IMR-90 (cell line): ENCODE results near the gene LRIG1. TPM values are rescaled to one million over a fixed set of nuclear protein-coding genes. Genes with fewer than 3 reads are reported as not detected.

ENCODE experiments used
- ATAC-seq: fragments of 200-7000 bp; cut with Tn5 transposase; 2 replicates; pipeline ENCODE4 v1.9.1; 2020; ENCODE audit warnings: low read depth, mild to moderate bottlenecking, moderate library complexity
- BruUV-seq: library from RNA; stranded (reverse); fragments of 400-500 nt; replicated peaks from 2 replicates; lab custom pipeline; 2021; lab: Mats Ljungman, UMichigan
- CTCF ChIA-PET: fragments of 300-600 bp; formaldehyde crosslinking; extraction: SDS; loops from one replicate; lab custom pipeline; 2021; ENCODE audit warnings: antibody characterized with exemption; lab: Yijun Ruan, JAX
- POLR2A ChIA-PET: fragments of 300-600 bp; sonication (Branson Sonifier 250); formaldehyde crosslinking; loops from one replicate; lab custom pipeline; 2022; ENCODE audit warnings: antibody characterized with exemption; ENCODE audit not compliant: unreplicated experiment; lab: Charles Lee
- DNase-seq: peaks from one replicate; pipeline ENCODE4 v3.0.0; 2013
- H2AFZ ChIP-seq: replicated peaks from 2 replicates; pipeline ENCODE3; 2013; ENCODE audit warnings: low read length, mild to moderate bottlenecking; ENCODE audit not compliant: poor library complexity
- H2AK5ac ChIP-seq: 2 replicates; pipeline ENCODE4 v1.6.1; 2013; ENCODE audit warnings: low read depth, low read length, inconsistent platforms
- H2AK9ac ChIP-seq: replicated peaks from 2 replicates; pipeline ENCODE3; 2013; ENCODE audit warnings: mild to moderate bottlenecking, low read depth, low read length, moderate library complexity; ENCODE audit not compliant: poor library complexity
- H2BK120ac ChIP-seq: 2 replicates; pipeline ENCODE4 v1.6.1; 2013; ENCODE audit warnings: low read depth, low read length, inconsistent platforms
- H2BK15ac ChIP-seq: 3 replicates; pipeline ENCODE4 v1.6.1; 2013; ENCODE audit warnings: low read depth, low read length, inconsistent platforms
- H2BK20ac ChIP-seq: 2 replicates; pipeline ENCODE4 v1.6.1; 2013; ENCODE audit warnings: low read depth, mild to moderate bottlenecking, inconsistent platforms, low read length, moderate library complexity
- H2BK5ac ChIP-seq: 2 replicates; pipeline ENCODE4 v1.6.1; 2013; ENCODE audit warnings: mild to moderate bottlenecking, low read depth, low read length, inconsistent platforms; ENCODE audit not compliant: poor library complexity, severe bottlenecking
- H3K14ac ChIP-seq: replicated peaks from 2 replicates; pipeline ENCODE4 v1.6.1; 2013; ENCODE audit warnings: low read depth, low read length, inconsistent platforms
- H3K18ac ChIP-seq: 2 replicates; pipeline ENCODE4 v1.6.1; 2013; ENCODE audit warnings: low read depth, low read length, control low read depth
- H3K23ac ChIP-seq: 2 replicates; pipeline ENCODE4 v1.6.1; 2013; ENCODE audit warnings: low read depth, low read length, inconsistent platforms
- H3K27ac ChIP-seq: 2 replicates; pipeline ENCODE4 v1.5.1; 2013; ENCODE audit warnings: mild to moderate bottlenecking, control low read depth, low read length; ENCODE audit not compliant: insufficient read depth
- H3K27me3 ChIP-seq: 2 replicates; pipeline ENCODE4 v1.6.1; 2013; ENCODE audit warnings: low read length; ENCODE audit not compliant: control insufficient read depth, insufficient read depth
- H3K36me3 ChIP-seq: 2 replicates; pipeline ENCODE4 v1.6.1; 2013; ENCODE audit warnings: low read length, mixed read lengths; ENCODE audit not compliant: control insufficient read depth, insufficient read depth
- H3K4ac ChIP-seq: 2 replicates; pipeline ENCODE4 v1.6.1; 2013; ENCODE audit warnings: low read depth, low read length, inconsistent platforms
- H3K4me1 ChIP-seq: 2 replicates; pipeline ENCODE4 v1.6.1; 2013; ENCODE audit warnings: low read length, mixed read lengths; ENCODE audit not compliant: control insufficient read depth, insufficient read depth
- H3K4me2 ChIP-seq: 2 replicates; pipeline ENCODE4 v1.6.1; 2013; ENCODE audit warnings: low read depth, mild to moderate bottlenecking, control low read depth, low read length, moderate library complexity
- H3K4me3 ChIP-seq: 2 replicates; pipeline ENCODE4 v1.5.1; 2013; ENCODE audit warnings: low read depth, mild to moderate bottlenecking, control low read depth, low read length, moderate library complexity; ENCODE audit not compliant: insufficient read depth
- H3K56ac ChIP-seq: 2 replicates; pipeline ENCODE4 v1.6.1; 2013; ENCODE audit warnings: low read length, inconsistent platforms; ENCODE audit not compliant: insufficient read depth; ENCODE audit errors: extremely low read depth
- H3K79me1 ChIP-seq, 2 experiments: 2 replicates each; pipeline ENCODE4 v1.6.1; 2013; ENCODE audit warnings: low read length in 2 of 2, inconsistent platforms in 1 of 2, low read depth in 1 of 2
- H3K9ac ChIP-seq: 2 replicates; pipeline ENCODE4 v1.6.1; 2013; ENCODE audit warnings: low read depth, low read length, control low read depth
- H3K9me1 ChIP-seq: 2 replicates; pipeline ENCODE4 v1.6.1; 2013; ENCODE audit warnings: low read length, inconsistent platforms; ENCODE audit not compliant: insufficient read depth
- H3K9me3 ChIP-seq: 2 replicates; pipeline ENCODE4 v1.6.1; 2013; ENCODE audit warnings: low read length; ENCODE audit not compliant: control insufficient read depth, insufficient read depth
- H4K20me1 ChIP-seq: 2 replicates; pipeline ENCODE4 v1.6.1; 2013; ENCODE audit warnings: low read length, inconsistent platforms; ENCODE audit not compliant: insufficient read depth
- H4K5ac ChIP-seq: 2 replicates; pipeline ENCODE4 v1.6.1; 2013; ENCODE audit warnings: mild to moderate bottlenecking, low read depth, low read length, control low read depth
- H4K8ac ChIP-seq, 2 experiments: 2 replicates each; pipeline ENCODE4 v1.6.1; 2013; ENCODE audit warnings: low read depth in 2 of 2, low read length in 2 of 2, control low read depth in 1 of 2, inconsistent platforms in 1 of 2
- H4K91ac ChIP-seq: 2 replicates; pipeline ENCODE4 v1.6.1; 2013; ENCODE audit warnings: low read depth, low read length, inconsistent platforms; ENCODE audit not compliant: insufficient read depth
- BHLHE40 ChIP-seq: fragments of 150-350 bp; IDR thresholded peaks from 2 replicates; pipeline ENCODE4 v1.6.1; 2016; ENCODE audit warnings: mild to moderate bottlenecking, low read depth, low read length
- CEBPB ChIP-seq: IDR thresholded peaks from 2 replicates; pipeline ENCODE4 v1.6.1; 2012; ENCODE audit warnings: low read depth, low read length, improper control_type of control experiment
- CHD1 ChIP-seq: IDR thresholded peaks from 2 replicates; pipeline ENCODE4 v1.6.1; 2012; ENCODE audit warnings: low read depth, low read length, improper control_type of control experiment
- FOS ChIP-seq: fragments of 150-350 bp; IDR thresholded peaks from 2 replicates; pipeline ENCODE4 v1.6.1; 2016; ENCODE audit warnings: low read depth, low read length
- MAFK ChIP-seq: IDR thresholded peaks from 2 replicates; pipeline ENCODE4 v1.6.1; 2012; ENCODE audit warnings: low read depth, low read length, improper control_type of control experiment
- MAZ ChIP-seq: IDR thresholded peaks from 2 replicates; pipeline ENCODE4 v1.6.1; 2012; ENCODE audit warnings: low read depth, mild to moderate bottlenecking, low read length, improper control_type of control experiment, moderate library complexity, borderline replicate concordance
- MXI1 ChIP-seq: IDR thresholded peaks from 2 replicates; pipeline ENCODE4 v1.6.1; 2012; ENCODE audit warnings: low read depth, mild to moderate bottlenecking, low read length, moderate library complexity, borderline replicate concordance
- NFE2L2 ChIP-seq: fragments of 150-350 bp; IDR thresholded peaks from 2 replicates; pipeline ENCODE4 v1.6.1; 2016; ENCODE audit warnings: low read depth, mild to moderate bottlenecking, low read length
- POLR2A ChIP-seq: IDR thresholded peaks from 2 replicates; pipeline ENCODE4 v1.6.1; 2012; ENCODE audit warnings: mild to moderate bottlenecking, low read depth, low read length
- RAD21 ChIP-seq: IDR thresholded peaks from 2 replicates; pipeline ENCODE4 v1.6.1; 2012; ENCODE audit warnings: low read length, improper control_type of control experiment
- RCOR1 ChIP-seq: IDR thresholded peaks from 2 replicates; pipeline ENCODE4 v1.6.1; 2012; ENCODE audit warnings: mild to moderate bottlenecking, low read length, improper control_type of control experiment; ENCODE audit not compliant: insufficient replicate concordance
- SMC3 ChIP-seq: fragments of 150-350 bp; IDR thresholded peaks from 2 replicates; pipeline ENCODE4 v1.6.1; 2016; ENCODE audit warnings: low read depth, mild to moderate bottlenecking, antibody characterized with exemption, low read length, moderate library complexity
- WGBS, 2 experiments: methylation state at CpG; one replicate each; pipeline versions ENCODE4 v1.1.5 to v1.1.7; 2013; ENCODE audit warnings: missing lambda C conversion rate in 2 of 2; ENCODE audit not compliant: insufficient read length in 1 of 2; ENCODE audit errors: extremely low coverage in 2 of 2; 5-methylcytosine and 5-hydroxymethylcytosine counted together
- dilution Hi-C: fragments of 300-500 bp; cut with HindIII; formaldehyde crosslinking; loops from one replicate; pipeline ENCODE4 v1.14.3; 2018; ENCODE audit warnings: low sequenced_read_pairs; ENCODE audit not compliant: unreplicated experiment
- in situ Hi-C: fragments of 300-500 bp; cut with MboI; formaldehyde crosslinking; loops from 3 replicates; pipeline ENCODE4 v1.14.3; 2019; ENCODE audit warnings: low sequenced_read_pairs, inconsistent platforms, mixed read lengths
- intact Hi-C: fragments of 100-400 bp; cut with micrococcal nuclease; formaldehyde crosslinking; loops from 2 replicates; pipeline ENCODE4 v1.10.0; 2022
- polyA plus RNA-seq, 3 experiments: library from polyadenylated mRNA; depleted of rRNA; stranded (reverse); fragments of >200 nt; gene quantifications; 2 replicates each; pipeline ENCODE4 v1.2.3, GENCODE V29; 2012; ENCODE audit warnings: low replicate concordance in 1 of 3
- total RNA-seq: library from RNA; depleted of rRNA; stranded (reverse); fragments of >200 nt; gene quantifications from 2 replicates; pipeline ENCODE4 v1.2.3, GENCODE V29; 2012
- TF ChIP-seq, protein P1 (sequence below): conservative IDR thresholded peaks from 2 replicates; pipeline ENCODE4 v1.5.1; 2012; ENCODE audit warnings: mild to moderate bottlenecking, low read depth, low read length, improper control_type of control experiment
- TF ChIP-seq, protein P2 (sequence below): fragments of 150-350 bp; IDR thresholded peaks from 2 replicates; pipeline ENCODE4 v1.6.1; 2016; ENCODE audit warnings: low read depth, mild to moderate bottlenecking, low read length, moderate library complexity, borderline replicate concordance

LRIG1 gene
- total and polyA plus RNA-seq, 2 of the 4 experiments (the other 2 are of a cell fraction): 62.8 to 87.8 TPM

DNA sequence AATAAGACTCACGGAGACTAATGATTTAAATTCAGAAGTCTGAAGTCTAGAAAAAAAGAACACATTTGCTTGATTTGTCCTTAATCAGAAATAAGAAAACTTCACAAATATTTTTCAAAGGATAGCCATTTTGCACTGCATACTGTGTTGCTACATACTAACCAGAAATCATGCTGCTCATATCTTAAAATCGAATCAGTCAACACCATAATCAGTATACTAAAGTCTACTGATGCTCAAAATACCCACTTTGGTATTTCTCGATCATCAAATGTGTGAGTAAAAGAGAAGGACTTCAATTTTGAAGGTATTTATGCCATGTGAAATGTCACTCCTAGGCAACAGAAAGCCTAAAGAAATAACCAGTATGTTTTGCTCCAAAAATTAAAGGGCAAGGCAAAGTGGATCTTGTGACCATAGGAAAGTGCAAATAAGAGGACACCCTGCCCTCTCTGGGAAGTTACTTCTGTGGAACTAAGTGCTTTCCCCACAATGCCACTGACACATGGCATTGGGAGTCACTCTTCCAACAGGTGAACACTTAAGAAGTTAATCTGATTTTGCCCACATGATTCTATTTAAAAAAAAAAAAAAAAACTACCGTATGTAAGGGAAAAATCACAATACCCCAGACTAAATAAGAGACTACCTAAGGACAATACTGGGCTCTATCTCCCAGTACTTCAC lies 2.7 kb downstream of the LRIG1 start:
- Histone ChIP-seq H3K4me2 (peak overlapping the region; percentile 77), H3K23ac (peak overlapping the region; percentile 48; the same call in 1 of the 2 replicates), H3K18ac (no peak overlapping the region), H3K4me1 (peaks cover 9% of the 10 kb centered on the region), H4K8ac (no peak overlapping the region), H3K27ac (no peak overlapping the region), H3K27me3 (peaks cover 3% of the 10 kb centered on the region; the same call in 1 of the 2 replicates), H4K91ac (no peak overlapping the region), H3K56ac (no peak overlapping the region), H4K5ac (no peak overlapping the region), H2BK20ac (no peak overlapping the region), H3K36me3 (no peaks in the 10 kb centered on the region), H3K4me3 (peak overlapping the region; percentile 97; the same call in 1 of the 2 replicates), H3K9ac (0 out of 2 replicates have a peak overlapping the region, but pooled peaks have one; percentile 18), H2AFZ (no peak overlapping the region), H3K4ac (no peak overlapping the region), H2AK5ac (peak overlapping the region; percentile 49; the same call in 1 of the 2 replicates), H3K79me1 (peaks cover 24 to 62% of the 10 kb centered on the region in 2 experiments), H2BK120ac (no peak overlapping the region), H4K20me1 (peaks cover 31% of the 10 kb centered on the region; the same call in 1 of the 2 replicates), H3K14ac (0 out of 2 replicates have a peak overlapping the region, but pooled peaks have one; percentile 32), H3K9me1 (0 out of 2 replicates have a peak, but pooled peaks cover 3% of the 10 kb centered on the region), H3K9me3 (no peaks in the 10 kb centered on the region), H2AK9ac (no peak overlapping the region), H2BK15ac (peak overlapping the region; percentile 44; the same call in 1 of the 3 replicates), H2BK5ac (no peak overlapping the region)
- no TSS peak for BruUV-seq
- dilution Hi-C loops: no loop called here
- WGBS, 2 experiments: no CpG with 5 or more reads among the region's 4 CpGs
- in situ Hi-C loops: loop anchor here (5.0 to 10.0 kb wide), 2 partner anchors 76 to 223 kb away; no protein-coding TSS in a partner anchor
- ChIA-PET CTCF (no interaction called here), POLR2A (no interaction called here)
- ATAC-seq (no peak), DNase-seq (no peak)
- intact Hi-C loops: loop anchor here (1.0 to 5.0 kb wide), 3 partner anchors 56 to 241 kb away; no protein-coding TSS in a partner anchor
- no peak for TF ChIP-seq MAFK
- TF ChIP-seq CHD1: no peak
- TF ChIP-seq BHLHE40: no peak
- TF ChIP-seq RCOR1: no peak
- no peak for TF ChIP-seq CEBPB
- TF ChIP-seq SMC3: no peak
- TF ChIP-seq MXI1: no peak
- TF ChIP-seq, protein P1, sequence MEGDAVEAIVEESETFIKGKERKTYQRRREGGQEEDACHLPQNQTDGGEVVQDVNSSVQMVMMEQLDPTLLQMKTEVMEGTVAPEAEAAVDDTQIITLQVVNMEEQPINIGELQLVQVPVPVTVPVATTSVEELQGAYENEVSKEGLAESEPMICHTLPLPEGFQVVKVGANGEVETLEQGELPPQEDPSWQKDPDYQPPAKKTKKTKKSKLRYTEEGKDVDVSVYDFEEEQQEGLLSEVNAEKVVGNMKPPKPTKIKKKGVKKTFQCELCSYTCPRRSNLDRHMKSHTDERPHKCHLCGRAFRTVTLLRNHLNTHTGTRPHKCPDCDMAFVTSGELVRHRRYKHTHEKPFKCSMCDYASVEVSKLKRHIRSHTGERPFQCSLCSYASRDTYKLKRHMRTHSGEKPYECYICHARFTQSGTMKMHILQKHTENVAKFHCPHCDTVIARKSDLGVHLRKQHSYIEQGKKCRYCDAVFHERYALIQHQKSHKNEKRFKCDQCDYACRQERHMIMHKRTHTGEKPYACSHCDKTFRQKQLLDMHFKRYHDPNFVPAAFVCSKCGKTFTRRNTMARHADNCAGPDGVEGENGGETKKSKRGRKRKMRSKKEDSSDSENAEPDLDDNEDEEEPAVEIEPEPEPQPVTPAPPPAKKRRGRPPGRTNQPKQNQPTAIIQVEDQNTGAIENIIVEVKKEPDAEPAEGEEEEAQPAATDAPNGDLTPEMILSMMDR: no peak
- TF ChIP-seq, protein P2, sequence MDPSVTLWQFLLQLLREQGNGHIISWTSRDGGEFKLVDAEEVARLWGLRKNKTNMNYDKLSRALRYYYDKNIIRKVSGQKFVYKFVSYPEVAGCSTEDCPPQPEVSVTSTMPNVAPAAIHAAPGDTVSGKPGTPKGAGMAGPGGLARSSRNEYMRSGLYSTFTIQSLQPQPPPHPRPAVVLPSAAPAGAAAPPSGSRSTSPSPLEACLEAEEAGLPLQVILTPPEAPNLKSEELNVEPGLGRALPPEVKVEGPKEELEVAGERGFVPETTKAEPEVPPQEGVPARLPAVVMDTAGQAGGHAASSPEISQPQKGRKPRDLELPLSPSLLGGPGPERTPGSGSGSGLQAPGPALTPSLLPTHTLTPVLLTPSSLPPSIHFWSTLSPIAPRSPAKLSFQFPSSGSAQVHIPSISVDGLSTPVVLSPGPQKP: no peak
- TF ChIP-seq FOS: no peak
- TF ChIP-seq NFE2L2: no peak
- TF ChIP-seq POLR2A: no peak
- no peak for TF ChIP-seq MAZ
- TF ChIP-seq RAD21: no peak
